Liver (tissue), 3 donors: ENCODE results near the gene RNF13.

Experiments used
- ATF3 ChIP-seq: IDR thresholded peaks from 2 replicates; pipeline ENCODE4 v1.6.1; 2016; ENCODE audit warnings: antibody characterized with exemption
- GABPA ChIP-seq, 2 donors: IDR thresholded peaks in 1 of 2; conservative IDR thresholded peaks in 1 of 2; 2 replicates each; pipeline ENCODE4 v1.6.1; 2016; ENCODE audit warnings: antibody characterized with exemption in 2 of 2, mild to moderate bottlenecking in 1 of 2, moderate library complexity in 1 of 2
- HNF4A ChIP-seq, 2 donors: conservative IDR thresholded peaks; 2 replicates each; pipeline ENCODE4 v1.6.1; 2016; ENCODE audit warnings: antibody characterized with exemption in 2 of 2, mild to moderate bottlenecking in 2 of 2
- HNF4G ChIP-seq: IDR thresholded peaks from 2 replicates; pipeline ENCODE4 v1.6.1; 2016; ENCODE audit warnings: antibody characterized with exemption
- JUND ChIP-seq, 2 donors: IDR thresholded peaks; 2 replicates each; pipeline ENCODE4 v1.6.1; 2016; ENCODE audit warnings: antibody characterized with exemption in 2 of 2
- RAD21 ChIP-seq, 2 donors: IDR thresholded peaks; 2 replicates each; pipeline ENCODE4 v1.6.1; 2016; ENCODE audit warnings: antibody characterized with exemption in 2 of 2, mild to moderate bottlenecking in 2 of 2
- SP1 ChIP-seq: IDR thresholded peaks from 2 replicates; pipeline ENCODE4 v1.6.1; 2018; ENCODE audit warnings: antibody characterized with exemption, mild to moderate bottlenecking
- TF ChIP-seq, protein P1 (sequence below): fragments of 150-350 bp; IDR thresholded peaks from 2 replicates; pipeline ENCODE4 v1.5.1; 2017; ENCODE audit warnings: improper control_type of control experiment, low read depth, low read length; ENCODE audit not compliant: missing input control
- TF ChIP-seq, protein P2 (sequence below): IDR thresholded peaks from 2 replicates; pipeline ENCODE4 v1.6.1; 2016; ENCODE audit warnings: antibody characterized with exemption
- TF ChIP-seq, protein P3 (sequence below): IDR thresholded peaks from 2 replicates; pipeline ENCODE4 v1.6.1; 2016; ENCODE audit warnings: antibody characterized with exemption
- donor health status: healthy.
- donor health status: healthy.

GRCh38 chr3:149776170-149776569, 36.8 kb upstream of the RNF13 start:
- no peak for TF ChIP-seq GABPA (IDR thresholded peaks at IDR 0.05 in 1 of 2, conservative IDR thresholded peaks at IDR 0.05 in 1 of 2)
- TF ChIP-seq, protein P1, sequence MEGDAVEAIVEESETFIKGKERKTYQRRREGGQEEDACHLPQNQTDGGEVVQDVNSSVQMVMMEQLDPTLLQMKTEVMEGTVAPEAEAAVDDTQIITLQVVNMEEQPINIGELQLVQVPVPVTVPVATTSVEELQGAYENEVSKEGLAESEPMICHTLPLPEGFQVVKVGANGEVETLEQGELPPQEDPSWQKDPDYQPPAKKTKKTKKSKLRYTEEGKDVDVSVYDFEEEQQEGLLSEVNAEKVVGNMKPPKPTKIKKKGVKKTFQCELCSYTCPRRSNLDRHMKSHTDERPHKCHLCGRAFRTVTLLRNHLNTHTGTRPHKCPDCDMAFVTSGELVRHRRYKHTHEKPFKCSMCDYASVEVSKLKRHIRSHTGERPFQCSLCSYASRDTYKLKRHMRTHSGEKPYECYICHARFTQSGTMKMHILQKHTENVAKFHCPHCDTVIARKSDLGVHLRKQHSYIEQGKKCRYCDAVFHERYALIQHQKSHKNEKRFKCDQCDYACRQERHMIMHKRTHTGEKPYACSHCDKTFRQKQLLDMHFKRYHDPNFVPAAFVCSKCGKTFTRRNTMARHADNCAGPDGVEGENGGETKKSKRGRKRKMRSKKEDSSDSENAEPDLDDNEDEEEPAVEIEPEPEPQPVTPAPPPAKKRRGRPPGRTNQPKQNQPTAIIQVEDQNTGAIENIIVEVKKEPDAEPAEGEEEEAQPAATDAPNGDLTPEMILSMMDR = no peak
- TF ChIP-seq ATF3 = no peak
- TF ChIP-seq HNF4A (conservative IDR thresholded peaks at IDR 0.05) = no peak
- TF ChIP-seq HNF4G = no peak
- TF ChIP-seq, protein P2, sequence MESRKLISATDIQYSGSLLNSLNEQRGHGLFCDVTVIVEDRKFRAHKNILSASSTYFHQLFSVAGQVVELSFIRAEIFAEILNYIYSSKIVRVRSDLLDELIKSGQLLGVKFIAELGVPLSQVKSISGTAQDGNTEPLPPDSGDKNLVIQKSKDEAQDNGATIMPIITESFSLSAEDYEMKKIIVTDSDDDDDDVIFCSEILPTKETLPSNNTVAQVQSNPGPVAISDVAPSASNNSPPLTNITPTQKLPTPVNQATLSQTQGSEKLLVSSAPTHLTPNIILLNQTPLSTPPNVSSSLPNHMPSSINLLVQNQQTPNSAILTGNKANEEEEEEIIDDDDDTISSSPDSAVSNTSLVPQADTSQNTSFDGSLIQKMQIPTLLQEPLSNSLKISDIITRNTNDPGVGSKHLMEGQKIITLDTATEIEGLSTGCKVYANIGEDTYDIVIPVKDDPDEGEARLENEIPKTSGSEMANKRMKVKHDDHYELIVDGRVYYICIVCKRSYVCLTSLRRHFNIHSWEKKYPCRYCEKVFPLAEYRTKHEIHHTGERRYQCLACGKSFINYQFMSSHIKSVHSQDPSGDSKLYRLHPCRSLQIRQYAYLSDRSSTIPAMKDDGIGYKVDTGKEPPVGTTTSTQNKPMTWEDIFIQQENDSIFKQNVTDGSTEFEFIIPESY = no peak
- TF ChIP-seq, protein P3, sequence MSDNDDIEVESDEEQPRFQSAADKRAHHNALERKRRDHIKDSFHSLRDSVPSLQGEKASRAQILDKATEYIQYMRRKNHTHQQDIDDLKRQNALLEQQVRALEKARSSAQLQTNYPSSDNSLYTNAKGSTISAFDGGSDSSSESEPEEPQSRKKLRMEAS = no peak
- no peak for TF ChIP-seq RAD21 (IDR thresholded peaks at IDR 0.05)
- TF ChIP-seq JUND (IDR thresholded peaks at IDR 0.05) = no peak
- TF ChIP-seq SP1 = no peak
